Mammary epithelial cell (primary cell): ENCODE data around the gene FAM151B.

Experiments used
- CTCF ChIP-seq, 2 donors: IDR thresholded peaks in 1 of 2; conservative IDR thresholded peaks in 1 of 2; 2 replicates each; pipeline ENCODE4 v1.5.1; 2011 to 2012; ENCODE audit warnings: inconsistent platforms in 2 of 2, low read length in 2 of 2, mild to moderate bottlenecking in 2 of 2, control low read depth in 1 of 2, low read depth in 1 of 2; ENCODE audit not compliant: insufficient read depth in 1 of 2; ENCODE audit errors: extremely low read depth in 1 of 2
- EZH2 ChIP-seq: IDR thresholded peaks from 2 replicates; pipeline ENCODE4 v1.6.1; 2012; ENCODE audit warnings: low read length, inconsistent platforms, borderline replicate concordance

- TF ChIP-seq CTCF (conservative IDR thresholded peaks at IDR 0.05 in 1 of 2, IDR thresholded peaks at IDR 0.05 in 1 of 2; ENCODE audit: extremely low read depth in 1 of 2, insufficient read depth in 1 of 2, low read depth in 1 of 2, low read length in 2 of 2) (no peak), EZH2 (no peak)
Observed at GRCh38 chr5:80590766-80591165, 102.9 kb downstream of the FAM151B start.
